ENCODE data around the gene EFNB2. TPM values are rescaled to one million over a fixed set of nuclear protein-coding genes. Genes with fewer than 3 reads are reported as not detected.

Gene EFNB2
- total and polyA plus RNA-seq, 9 of the 15 experiments (the other 6 are each of a cell fraction or from before 2014, with no cell fraction given), result 0.01 to 0.29 (median 0.18) TPM

DNA sequence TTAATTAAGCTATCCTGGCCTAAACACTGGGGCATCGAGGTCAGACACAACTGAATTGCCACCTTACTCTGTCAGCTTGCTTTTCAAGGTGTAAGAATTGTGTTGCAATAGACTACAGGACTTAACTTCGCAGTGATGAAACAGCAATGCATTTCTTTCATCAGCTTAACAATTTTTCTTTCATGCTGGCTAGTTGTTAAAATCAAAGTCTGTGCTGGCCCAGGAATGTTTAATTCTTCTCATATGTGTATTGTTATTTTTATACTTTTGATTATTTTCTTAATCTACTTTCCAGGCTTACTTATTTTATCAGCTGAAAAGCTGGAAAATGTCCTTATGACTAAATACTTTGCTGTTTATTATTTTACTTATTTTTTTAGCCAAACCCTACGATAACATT lies 79.7 kb downstream of the EFNB2 start:
- POLR2A ChIA-PET, result no interaction called here
- H3K27me3 ChIP-seq (ENCODE audit: control insufficient read depth in 2 of 2, insufficient read depth in 2 of 2, low read length in 2 of 2), result no peaks in the 10 kb centered on the region; a peak in 1 of 5 replicates
- ATAC-seq, result no peak
- no peak for TF ChIP-seq TCFL5 (CRISPR knock-in tag; conservative IDR thresholded peaks at IDR 0.05)
- no peak for TF ChIP-seq ZNF311 (CRISPR knock-in tag; IDR thresholded peaks at IDR 0.05)
- in situ Hi-C loops (cut with MboI) (no loop called here), intact Hi-C loops (cut with micrococcal nuclease) (no loop called here)
- no peak for DNase-seq (ENCODE audit: extremely low read depth in 1 of 4, low spot score in 3 of 4)
- no peaks in the 10 kb centered on the region for H3K4me1 ChIP-seq (replicated peaks in 1 of 2; ENCODE audit: control insufficient read depth in 2 of 2, insufficient read depth in 2 of 2, low read length in 2 of 2)
- CTCF ChIA-PET (ENCODE audit: low intra/inter-chr PET ratio), result no interaction called here
- no peak overlapping the region for H3K4me2 ChIP-seq (ENCODE audit: insufficient read depth, low read length)
- H3K9me1 ChIP-seq (ENCODE audit: control insufficient read depth, insufficient read depth, low read length), result no peaks in the 10 kb centered on the region
- no peak overlapping the region for H2AFZ ChIP-seq (ENCODE audit: low read depth, low read length)
- H4K20me1 ChIP-seq (replicated peaks; ENCODE audit: control insufficient read depth, insufficient read depth, low read length), result no peaks in the 10 kb centered on the region
- H3K4me3 ChIP-seq, result no peak overlapping the region
- H3K27ac ChIP-seq (ENCODE audit: extremely low read depth, low read depth, low read length), result no peak overlapping the region
- no TSS peak for BruUV-seq (replicated peaks)
- no peak overlapping the region for H3K9ac ChIP-seq (ENCODE audit: insufficient read depth in 1 of 2, low read depth in 2 of 2, low read length in 2 of 2)
- no peak for FAIRE-seq
- WGBS (ENCODE audit: insufficient coverage, low coverage, missing lambda C conversion rate), result 3% methylated on average over 3 of the region's 3 CpGs
- H3K36me3 ChIP-seq (ENCODE audit: control insufficient read depth, insufficient read depth, low read length), result no peaks in the 10 kb centered on the region
- H3K79me2 ChIP-seq (ENCODE audit: control insufficient read depth, insufficient read depth, low read length), result no peaks in the 10 kb centered on the region
- H3K9me3 ChIP-seq (replicated peaks; ENCODE audit: control insufficient read depth, insufficient read depth, low read depth, low read length), result no peaks in the 10 kb centered on the region

DNA sequence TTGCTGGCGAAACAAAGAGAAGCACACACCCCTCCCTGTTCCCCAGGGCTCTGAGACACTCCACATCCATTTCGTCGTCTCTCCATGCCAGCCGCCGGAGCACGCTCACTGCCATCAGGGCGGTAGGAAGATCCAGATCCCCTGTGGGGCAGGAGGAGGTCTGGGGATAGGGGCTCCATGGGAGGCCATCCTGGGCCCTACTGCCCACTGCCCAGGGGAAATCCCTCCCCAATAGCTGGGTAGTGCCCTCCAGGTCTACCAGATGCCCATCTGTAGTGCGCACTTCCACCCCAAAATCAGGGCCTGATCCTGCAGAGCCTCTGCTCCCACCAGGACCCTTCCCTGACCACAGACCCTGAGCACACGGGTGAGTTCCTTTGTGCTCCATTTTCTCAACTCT lies 80.3 kb downstream of the EFNB2 start:
- POLR2A ChIA-PET, result interaction anchor here (1.0 kb wide), 1 partner anchor 37 kb away, joined by 3 read pairs; no protein-coding TSS in a partner anchor
- no peaks in the 10 kb centered on the region for H3K9me3 ChIP-seq (replicated peaks; ENCODE audit: control insufficient read depth, insufficient read depth, low read depth, low read length)
- no peak for ATAC-seq

More for the DNA sequence above, 80.3 kb downstream of the EFNB2 start:
- H3K4me1 ChIP-seq (replicated peaks in 1 of 2; ENCODE audit: control insufficient read depth in 2 of 2, insufficient read depth in 2 of 2, low read length in 2 of 2), result no peaks in the 10 kb centered on the region
- no peaks in the 10 kb centered on the region for H3K79me2 ChIP-seq (ENCODE audit: control insufficient read depth, insufficient read depth, low read length)
- no peaks in the 10 kb centered on the region for H3K36me3 ChIP-seq (ENCODE audit: control insufficient read depth, insufficient read depth, low read length)
- no TSS peak for BruUV-seq (replicated peaks)
- no peaks in the 10 kb centered on the region; a peak in 1 of 5 replicates for H3K27me3 ChIP-seq (ENCODE audit: control insufficient read depth in 2 of 2, insufficient read depth in 2 of 2, low read length in 2 of 2)
- DNase-seq (ENCODE audit: extremely low read depth in 1 of 4, low spot score in 3 of 4) (no peak), FAIRE-seq (no peak)
- WGBS (ENCODE audit: insufficient coverage, low coverage, missing lambda C conversion rate), result 0% methylated on average over 5 of the region's 9 CpGs
- no peaks in the 10 kb centered on the region for H4K20me1 ChIP-seq (replicated peaks; ENCODE audit: control insufficient read depth, insufficient read depth, low read length)
- H3K4me2 ChIP-seq (ENCODE audit: insufficient read depth, low read length), result no peak overlapping the region
- H3K27ac ChIP-seq (ENCODE audit: extremely low read depth, low read depth, low read length), result no peak overlapping the region
- H3K4me3 ChIP-seq, result no peak overlapping the region
- in situ Hi-C loops (cut with MboI) (no loop called here), intact Hi-C loops (cut with micrococcal nuclease) (no loop called here)
- no peaks in the 10 kb centered on the region for H3K9me1 ChIP-seq (ENCODE audit: control insufficient read depth, insufficient read depth, low read length)
- CTCF ChIA-PET (ENCODE audit: low intra/inter-chr PET ratio), result no interaction called here
- no peak overlapping the region for H3K9ac ChIP-seq (ENCODE audit: insufficient read depth in 1 of 2, low read depth in 2 of 2, low read length in 2 of 2)
- TF ChIP-seq, protein P1, sequence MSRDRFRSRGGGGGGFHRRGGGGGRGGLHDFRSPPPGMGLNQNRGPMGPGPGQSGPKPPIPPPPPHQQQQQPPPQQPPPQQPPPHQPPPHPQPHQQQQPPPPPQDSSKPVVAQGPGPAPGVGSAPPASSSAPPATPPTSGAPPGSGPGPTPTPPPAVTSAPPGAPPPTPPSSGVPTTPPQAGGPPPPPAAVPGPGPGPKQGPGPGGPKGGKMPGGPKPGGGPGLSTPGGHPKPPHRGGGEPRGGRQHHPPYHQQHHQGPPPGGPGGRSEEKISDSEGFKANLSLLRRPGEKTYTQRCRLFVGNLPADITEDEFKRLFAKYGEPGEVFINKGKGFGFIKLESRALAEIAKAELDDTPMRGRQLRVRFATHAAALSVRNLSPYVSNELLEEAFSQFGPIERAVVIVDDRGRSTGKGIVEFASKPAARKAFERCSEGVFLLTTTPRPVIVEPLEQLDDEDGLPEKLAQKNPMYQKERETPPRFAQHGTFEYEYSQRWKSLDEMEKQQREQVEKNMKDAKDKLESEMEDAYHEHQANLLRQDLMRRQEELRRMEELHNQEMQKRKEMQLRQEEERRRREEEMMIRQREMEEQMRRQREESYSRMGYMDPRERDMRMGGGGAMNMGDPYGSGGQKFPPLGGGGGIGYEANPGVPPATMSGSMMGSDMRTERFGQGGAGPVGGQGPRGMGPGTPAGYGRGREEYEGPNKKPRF (IDR thresholded peaks at IDR 0.05; ENCODE audit: low read depth, low read length), result no peak
- TF ChIP-seq STAG1 (CRISPR knock-in tag; IDR thresholded peaks at IDR 0.05; ENCODE audit: borderline replicate concordance) (no peak), ZNF311 (CRISPR knock-in tag; IDR thresholded peaks at IDR 0.05) (no peak), ZNF41 (CRISPR knock-in tag; conservative IDR thresholded peaks at IDR 0.05) (no peak), MEF2D (tag; conservative IDR thresholded peaks at IDR 0.05; ENCODE audit: low read depth) (no peak), ILF3 (IDR thresholded peaks at IDR 0.05; ENCODE audit: borderline replicate concordance) (no peak), CTBP1 (IDR thresholded peaks at IDR 0.05; ENCODE audit: borderline replicate concordance) (no peak), SP1 (CRISPR knock-in tag; IDR thresholded peaks at IDR 0.05) (no peak)
- TF ChIP-seq, protein P2, sequence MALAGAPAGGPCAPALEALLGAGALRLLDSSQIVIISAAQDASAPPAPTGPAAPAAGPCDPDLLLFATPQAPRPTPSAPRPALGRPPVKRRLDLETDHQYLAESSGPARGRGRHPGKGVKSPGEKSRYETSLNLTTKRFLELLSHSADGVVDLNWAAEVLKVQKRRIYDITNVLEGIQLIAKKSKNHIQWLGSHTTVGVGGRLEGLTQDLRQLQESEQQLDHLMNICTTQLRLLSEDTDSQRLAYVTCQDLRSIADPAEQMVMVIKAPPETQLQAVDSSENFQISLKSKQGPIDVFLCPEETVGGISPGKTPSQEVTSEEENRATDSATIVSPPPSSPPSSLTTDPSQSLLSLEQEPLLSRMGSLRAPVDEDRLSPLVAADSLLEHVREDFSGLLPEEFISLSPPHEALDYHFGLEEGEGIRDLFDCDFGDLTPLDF (CRISPR knock-in tag; IDR thresholded peaks at IDR 0.05), result no peak
- H2AFZ ChIP-seq (ENCODE audit: low read depth, low read length), result no peak overlapping the region

Measured in K562 (cell line).